Measurements from ENCODE around the gene ERVFRD-1.
"Not testable (repeated sequence)": the region's sequence is repeated elsewhere in the genome, so short reads cannot be mapped to it uniquely, and the experiment has no call there.

ERVFRD-1 gene

GRCh38 chr6:11089695-11090094 lies 21.8 kb downstream of the ERVFRD-1 start:
- Histone ChIP-seq H3K4me3 (ENCODE audit: low read depth, low read length, poor library complexity, severe bottlenecking) (no peak overlapping the region), H3F3A (ENCODE audit: insufficient read depth, low read length) (no peaks in the 10 kb centered on the region), H3K9me3 (ENCODE audit: low read length) (no peaks in the 10 kb centered on the region), H3K27me3 (ENCODE audit: insufficient read depth, low read length) (no peaks in the 10 kb centered on the region), H3K9me2 (ENCODE audit: low read depth, low read length) (no peaks in the 10 kb centered on the region), H3K4me2 (ENCODE audit: low read length) (no peak overlapping the region), H3K36me3 (ENCODE audit: insufficient read depth, low read length) (no peaks in the 10 kb centered on the region), H3K27ac (ENCODE audit: low read depth, low read length, poor library complexity, severe bottlenecking) (no peak overlapping the region), H4K20me1 (ENCODE audit: insufficient read depth, low read length) (no peaks in the 10 kb centered on the region), H3K4me1 (ENCODE audit: insufficient read depth, low read length, severe bottlenecking) (peaks cover 7% of the 10 kb centered on the region), H2AFZ (ENCODE audit: low read length) (no peak overlapping the region), H3K9ac (ENCODE audit: low read length) (no peak overlapping the region), H3K79me2 (ENCODE audit: insufficient read depth, low read length) (peaks cover 2% of the 10 kb centered on the region)
- no peak for TF ChIP-seq CTCF (IDR thresholded peaks at IDR 0.05; ENCODE audit: low read length)
- TF ChIP-seq EZH2 (IDR thresholded peaks at IDR 0.05; ENCODE audit: borderline replicate concordance, low read length), result no peak

- H4K20me1 ChIP-seq (ENCODE audit: insufficient read depth, low read length); H3F3A ChIP-seq (ENCODE audit: insufficient read depth, low read length); H3K4me3 ChIP-seq (ENCODE audit: low read depth, low read length, poor library complexity, severe bottlenecking); H3K9me2 ChIP-seq (ENCODE audit: low read depth, low read length); H3K79me2 ChIP-seq (ENCODE audit: insufficient read depth, low read length); H3K4me2 ChIP-seq (ENCODE audit: low read length); H3K36me3 ChIP-seq (ENCODE audit: insufficient read depth, low read length); H3K9me3 ChIP-seq (ENCODE audit: low read length); H2AFZ ChIP-seq (ENCODE audit: low read length); H3K27ac ChIP-seq (ENCODE audit: low read depth, low read length, poor library complexity, severe bottlenecking); H3K9ac ChIP-seq (ENCODE audit: low read length); H3K27me3 ChIP-seq (ENCODE audit: insufficient read depth, low read length); H3K4me1 ChIP-seq (ENCODE audit: insufficient read depth, low read length, severe bottlenecking): not testable (repeated sequence)
Observed at GRCh38 chr6:11087141-11087812, 24.2 kb downstream of the ERVFRD-1 start.

GRCh38 chr6:11085758-11086435 lies 25.6 kb downstream of the ERVFRD-1 start:
- Histone ChIP-seq H3K4me2 (ENCODE audit: low read length) (no peak overlapping the region), H3K27me3 (ENCODE audit: insufficient read depth, low read length) (no peaks in the 10 kb centered on the region), H3K36me3 (ENCODE audit: insufficient read depth, low read length) (no peaks in the 10 kb centered on the region), H2AFZ (ENCODE audit: low read length) (no peak overlapping the region), H3K9me2 (ENCODE audit: low read depth, low read length) (no peaks in the 10 kb centered on the region), H3K79me2 (ENCODE audit: insufficient read depth, low read length) (no peaks in the 10 kb centered on the region), H4K20me1 (ENCODE audit: insufficient read depth, low read length) (no peaks in the 10 kb centered on the region), H3K27ac (ENCODE audit: low read depth, low read length, poor library complexity, severe bottlenecking) (no peak overlapping the region), H3F3A (ENCODE audit: insufficient read depth, low read length) (no peaks in the 10 kb centered on the region), H3K9me3 (ENCODE audit: low read length) (no peaks in the 10 kb centered on the region), H3K4me3 (ENCODE audit: low read depth, low read length, poor library complexity, severe bottlenecking) (no peak overlapping the region), H3K4me1 (ENCODE audit: insufficient read depth, low read length, severe bottlenecking) (no peaks in the 10 kb centered on the region), H3K9ac (ENCODE audit: low read length) (no peak overlapping the region)
- no peak for TF ChIP-seq EZH2 (IDR thresholded peaks at IDR 0.05; ENCODE audit: borderline replicate concordance, low read length)
- no peak for TF ChIP-seq CTCF (IDR thresholded peaks at IDR 0.05; ENCODE audit: low read length)

- Histone ChIP-seq H3K9me2 (ENCODE audit: low read depth, low read length) (no peaks in the 10 kb centered on the region), H3K4me2 (ENCODE audit: low read length) (no peak overlapping the region), H4K20me1 (ENCODE audit: insufficient read depth, low read length) (no peaks in the 10 kb centered on the region), H2AFZ (ENCODE audit: low read length) (no peak overlapping the region), H3F3A (ENCODE audit: insufficient read depth, low read length) (no peaks in the 10 kb centered on the region), H3K79me2 (ENCODE audit: insufficient read depth, low read length) (no peaks in the 10 kb centered on the region), H3K27ac (ENCODE audit: low read depth, low read length, poor library complexity, severe bottlenecking) (no peak overlapping the region), H3K36me3 (ENCODE audit: insufficient read depth, low read length) (no peaks in the 10 kb centered on the region), H3K4me3 (ENCODE audit: low read depth, low read length, poor library complexity, severe bottlenecking) (no peak overlapping the region), H3K9ac (ENCODE audit: low read length) (no peak overlapping the region), H3K9me3 (ENCODE audit: low read length) (no peaks in the 10 kb centered on the region), H3K27me3 (ENCODE audit: insufficient read depth, low read length) (0 out of 2 replicates have a peak, but pooled peaks cover 6% of the 10 kb centered on the region), H3K4me1 (ENCODE audit: insufficient read depth, low read length, severe bottlenecking) (no peaks in the 10 kb centered on the region)
- TF ChIP-seq EZH2 (IDR thresholded peaks at IDR 0.05; ENCODE audit: borderline replicate concordance, low read length) (no peak), CTCF (IDR thresholded peaks at IDR 0.05; ENCODE audit: low read length) (no peak)
Observed at GRCh38 chr6:11083956-11084355, 27.6 kb downstream of the ERVFRD-1 start.

Data from OCI-LY1 (cell line).